ENCODE measurements around the gene FAM222B.
A peak's percentile ranks its signal among the peaks of the same experiment; 100 is the strongest.

FAM222B gene

DNA sequence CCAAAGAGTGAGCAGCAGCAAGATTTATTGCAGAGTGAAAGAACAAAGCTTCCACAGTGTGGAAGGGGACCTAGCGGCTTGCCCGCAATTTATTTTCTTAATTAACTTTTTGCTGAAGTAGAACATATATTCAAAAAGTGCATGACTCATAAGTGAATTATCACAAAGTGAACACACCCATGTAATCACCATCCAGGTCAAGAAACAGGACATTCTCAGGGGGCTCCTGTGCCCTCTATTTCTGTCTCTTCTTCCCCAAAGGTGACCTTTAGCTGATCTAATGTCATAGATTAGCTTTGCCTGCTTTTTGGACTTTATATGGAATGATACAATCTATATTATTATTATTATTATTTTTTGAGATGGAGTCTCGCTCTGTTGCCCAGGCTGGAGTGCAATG, 32.2 kb upstream of the FAM222B start:
- DNase-seq (ENCODE audit: extremely low spot score, insufficient read length, low read depth): no peak
- FAIRE-seq: no peak

DNA sequence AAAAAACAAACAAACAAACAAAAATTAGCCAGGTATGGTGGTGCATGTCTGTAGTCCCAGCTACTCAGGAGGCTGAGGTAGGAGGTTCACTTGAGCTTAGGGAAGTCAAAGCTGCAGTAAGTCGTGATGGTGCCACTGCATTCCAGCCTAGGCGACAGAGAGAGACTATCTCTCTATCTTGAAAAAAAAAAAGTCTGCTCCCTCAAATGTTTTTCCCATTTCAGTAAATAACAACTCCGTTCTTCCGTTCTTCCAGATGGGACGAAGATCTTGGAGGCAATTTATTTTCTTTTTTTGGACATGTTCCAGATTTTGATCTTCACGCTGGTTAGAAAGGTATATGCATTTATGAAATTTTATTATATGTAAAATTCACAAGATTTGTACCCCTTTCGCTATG, 31.2 kb upstream of the FAM222B start:
- FAIRE-seq: no peak
- DNase-seq (ENCODE audit: extremely low spot score, insufficient read length, low read depth): no peak

GRCh38 chr17:28871056-28871579, 28.5 kb upstream of the FAM222B start:
- peak; percentile 96 for FAIRE-seq
- peak; percentile 79 for DNase-seq (ENCODE audit: extremely low spot score, insufficient read length, low read depth)

- DNase-seq (ENCODE audit: extremely low spot score, insufficient read length, low read depth) (no peak), FAIRE-seq (no peak)
Observed at GRCh38 chr17:28867276-28867675, 24.7 kb upstream of the FAM222B start.

DNA sequence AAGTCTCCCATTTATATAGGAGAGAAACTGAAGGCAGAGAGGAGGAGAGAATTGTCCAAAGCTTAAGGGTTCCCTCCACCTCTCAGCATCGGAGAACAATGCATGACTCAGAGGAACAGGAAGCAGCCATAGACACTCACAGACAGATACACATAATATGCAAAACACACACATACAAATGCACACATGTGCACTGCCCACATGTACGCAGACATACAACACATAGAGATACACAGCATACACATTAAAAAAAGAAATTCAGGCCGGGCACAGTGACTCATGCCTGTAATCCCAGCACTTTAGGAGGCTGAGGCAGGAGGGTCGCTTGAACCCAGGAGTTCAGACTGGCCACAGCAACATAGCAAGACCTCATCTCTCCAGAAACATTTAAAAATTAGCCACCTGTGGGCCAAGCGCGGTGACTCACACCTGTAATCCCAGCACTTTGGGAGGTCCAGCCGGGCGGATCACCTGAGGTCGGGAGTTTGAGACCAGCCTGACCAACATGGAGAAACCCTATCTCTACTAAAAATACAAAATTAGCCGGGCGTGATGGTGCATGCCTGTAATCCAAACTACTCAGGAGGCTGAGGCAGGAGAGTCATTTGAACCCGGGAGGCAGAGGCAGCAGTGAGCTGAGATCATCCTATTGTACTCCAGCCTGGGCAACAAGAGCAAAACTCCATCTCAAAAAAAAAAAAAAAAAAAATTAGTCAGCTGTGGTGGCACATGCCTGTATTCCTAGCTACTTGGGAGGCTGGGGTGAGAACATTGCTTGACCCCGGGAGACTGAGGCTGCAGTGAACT, 23.6 kb upstream of the FAM222B start:
- peak; percentile 63 for FAIRE-seq
- DNase-seq (ENCODE audit: extremely low spot score, insufficient read length, low read depth): no peak

- no peak for DNase-seq (ENCODE audit: extremely low spot score, insufficient read length, low read depth)
- FAIRE-seq: no peak
Observed at GRCh38 chr17:28864991-28865849, 22.6 kb upstream of the FAM222B start.

- FAIRE-seq: no peak
Observed at GRCh38 chr17:28863953-28864352, 21.4 kb upstream of the FAM222B start.

DNA sequence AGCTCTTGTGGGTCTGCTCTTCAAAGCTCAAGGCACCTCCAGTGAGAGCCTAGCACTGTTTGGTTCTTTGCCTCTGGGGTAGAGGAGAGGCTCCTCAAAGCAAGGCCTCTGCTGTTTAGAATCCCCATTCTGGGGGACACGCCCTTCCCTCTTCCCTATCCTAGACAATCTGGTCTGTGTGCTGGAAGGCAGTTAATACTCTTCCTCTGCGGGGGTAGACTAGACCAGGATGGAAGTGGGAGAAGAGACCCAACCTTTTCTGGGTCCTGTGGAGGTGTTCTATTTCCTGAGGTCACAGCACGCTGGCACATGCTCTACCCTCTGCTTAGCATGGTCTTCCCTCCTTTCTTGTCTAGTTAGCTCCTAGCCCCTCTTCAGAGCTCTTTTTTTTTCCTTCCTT, 20.0 kb upstream of the FAM222B start:
- DNase-seq (ENCODE audit: extremely low spot score, insufficient read length, low read depth) (no peak), FAIRE-seq (no peak)

More at GRCh38 chr17:28863953-28864352, 21.4 kb upstream of the FAM222B start:
- no peak for DNase-seq (ENCODE audit: extremely low spot score, insufficient read length, low read depth)

DNA sequence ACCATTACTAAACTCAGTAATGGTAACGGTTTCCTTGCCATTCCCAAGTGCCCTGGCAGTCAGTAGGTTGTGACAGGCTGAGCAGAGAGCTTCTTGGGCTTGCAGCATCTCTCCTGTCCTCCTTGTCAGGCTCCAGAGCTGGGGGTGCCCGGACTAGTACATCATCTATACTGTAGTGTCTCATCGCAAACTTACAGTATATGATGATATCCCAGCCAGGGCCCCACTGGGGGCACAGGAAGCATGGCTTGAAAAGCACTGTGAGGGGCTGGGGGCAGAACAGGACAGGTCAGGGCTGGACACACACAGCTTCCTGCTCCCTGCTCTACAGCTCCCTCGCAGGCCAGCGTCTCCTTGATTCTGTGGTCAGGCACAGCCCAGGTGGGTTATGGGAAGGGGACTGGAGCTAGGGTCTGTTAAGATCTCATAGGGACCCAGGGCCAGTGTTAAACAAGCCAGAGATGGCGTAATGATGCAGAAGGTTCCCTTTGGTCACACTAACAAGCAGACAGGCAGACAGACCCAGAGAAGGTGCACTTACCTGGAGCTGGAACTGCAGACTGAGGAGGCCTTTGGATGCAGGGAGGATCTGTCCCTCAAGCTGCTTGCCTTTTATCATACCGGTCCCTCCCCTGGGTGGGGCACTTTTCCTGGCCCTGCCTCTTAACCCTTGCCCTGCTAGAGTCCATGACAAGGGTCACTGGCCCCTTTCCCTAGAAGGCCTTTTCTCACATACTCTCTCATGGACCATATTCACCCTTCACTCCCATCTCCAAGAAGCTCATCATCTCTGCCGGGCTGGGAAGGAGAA, 19.0 kb upstream of the FAM222B start:
- FAIRE-seq (no peak), DNase-seq (ENCODE audit: extremely low spot score, insufficient read length, low read depth) (no peak)

DNA sequence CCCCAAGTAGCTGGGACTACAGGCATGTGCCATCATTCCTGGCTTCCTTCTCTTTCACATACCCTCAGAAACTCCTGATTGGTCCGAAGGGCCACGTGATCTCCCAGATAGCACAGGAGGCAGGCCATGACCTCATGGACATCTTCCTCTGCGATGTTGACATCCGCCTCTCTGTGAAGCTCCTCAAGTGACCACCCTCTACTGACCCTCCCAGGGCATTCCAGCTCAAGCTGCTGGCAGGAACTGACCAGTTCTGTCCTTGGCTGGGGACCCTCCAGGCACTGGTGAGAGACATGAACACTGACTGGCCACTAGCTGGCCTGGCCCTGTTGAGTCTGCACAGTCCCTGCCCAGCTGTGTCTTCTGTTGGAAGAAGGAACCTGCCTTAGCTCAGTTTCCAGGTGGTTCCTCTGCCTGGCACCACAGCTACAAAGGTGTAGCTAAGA, 17.8 kb upstream of the FAM222B start:
- DNase-seq (ENCODE audit: extremely low spot score, insufficient read length, low read depth) (no peak), FAIRE-seq (no peak)

DNA sequence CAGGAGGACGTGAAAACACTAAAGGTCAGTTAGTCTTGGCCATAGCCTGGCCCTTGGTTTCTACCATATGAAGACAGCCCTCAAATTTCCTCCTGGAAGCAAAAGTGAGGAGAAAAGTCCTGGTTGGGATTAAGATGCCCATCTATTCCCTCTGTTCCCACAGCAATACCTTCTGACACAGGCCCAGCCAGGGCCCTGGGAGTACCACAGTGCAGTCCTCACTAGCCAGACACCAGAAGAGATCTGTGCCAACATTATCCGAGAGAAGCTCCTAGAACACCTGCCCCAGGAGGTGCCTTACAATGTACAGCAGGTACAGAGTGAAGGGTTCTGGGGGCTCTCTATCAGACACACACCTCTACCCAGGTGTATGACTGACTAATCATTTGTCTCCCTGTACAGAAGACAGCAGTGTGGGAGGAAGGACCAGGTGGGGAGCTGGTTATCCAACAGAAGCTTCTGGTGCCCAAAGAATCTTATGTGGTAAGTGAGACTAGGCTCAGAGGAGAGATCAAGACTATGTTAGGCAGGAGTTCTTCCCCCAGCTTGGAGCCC, 16.3 kb upstream of the FAM222B start:
- no peak for FAIRE-seq
- no peak for DNase-seq (ENCODE audit: extremely low spot score, insufficient read length, low read depth)

- FAIRE-seq: no peak
Observed at GRCh38 chr17:28857905-28858800, 15.6 kb upstream of the FAM222B start.

DNA sequence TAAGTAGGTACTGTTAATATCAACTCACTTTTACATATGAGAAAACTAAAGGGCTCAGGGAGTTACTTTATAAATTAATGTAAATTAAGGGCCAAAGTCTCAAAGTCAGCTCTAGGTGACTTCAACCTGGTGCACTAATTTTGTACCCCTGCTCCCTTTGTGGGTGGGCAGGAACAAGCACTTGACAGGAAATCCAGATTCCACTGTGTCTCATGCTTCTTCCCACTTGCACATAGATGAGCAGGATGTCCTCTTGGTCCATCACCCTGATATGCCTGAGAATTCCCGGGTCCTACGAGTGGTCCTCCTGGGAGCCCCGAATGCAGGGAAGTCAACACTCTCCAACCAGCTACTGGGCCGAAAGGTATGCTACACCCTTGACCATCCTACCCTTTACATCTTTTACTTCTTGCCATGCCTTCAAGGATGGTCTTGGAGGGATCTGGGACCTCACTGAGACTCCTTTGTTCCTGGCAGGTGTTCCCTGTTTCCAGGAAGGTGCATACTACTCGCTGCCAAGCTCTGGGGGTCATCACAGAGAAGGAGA, 13.5 kb upstream of the FAM222B start:
- FAIRE-seq (no peak), DNase-seq (ENCODE audit: extremely low spot score, insufficient read length, low read depth) (no peak)

More at GRCh38 chr17:28857905-28858800, 15.6 kb upstream of the FAM222B start:
- DNase-seq (ENCODE audit: extremely low spot score, insufficient read length, low read depth): no peak

GRCh38 chr17:28855336-28855679, 12.7 kb upstream of the FAM222B start:
- no peak for DNase-seq (ENCODE audit: extremely low spot score, insufficient read length, low read depth)
- FAIRE-seq: no peak

DNA sequence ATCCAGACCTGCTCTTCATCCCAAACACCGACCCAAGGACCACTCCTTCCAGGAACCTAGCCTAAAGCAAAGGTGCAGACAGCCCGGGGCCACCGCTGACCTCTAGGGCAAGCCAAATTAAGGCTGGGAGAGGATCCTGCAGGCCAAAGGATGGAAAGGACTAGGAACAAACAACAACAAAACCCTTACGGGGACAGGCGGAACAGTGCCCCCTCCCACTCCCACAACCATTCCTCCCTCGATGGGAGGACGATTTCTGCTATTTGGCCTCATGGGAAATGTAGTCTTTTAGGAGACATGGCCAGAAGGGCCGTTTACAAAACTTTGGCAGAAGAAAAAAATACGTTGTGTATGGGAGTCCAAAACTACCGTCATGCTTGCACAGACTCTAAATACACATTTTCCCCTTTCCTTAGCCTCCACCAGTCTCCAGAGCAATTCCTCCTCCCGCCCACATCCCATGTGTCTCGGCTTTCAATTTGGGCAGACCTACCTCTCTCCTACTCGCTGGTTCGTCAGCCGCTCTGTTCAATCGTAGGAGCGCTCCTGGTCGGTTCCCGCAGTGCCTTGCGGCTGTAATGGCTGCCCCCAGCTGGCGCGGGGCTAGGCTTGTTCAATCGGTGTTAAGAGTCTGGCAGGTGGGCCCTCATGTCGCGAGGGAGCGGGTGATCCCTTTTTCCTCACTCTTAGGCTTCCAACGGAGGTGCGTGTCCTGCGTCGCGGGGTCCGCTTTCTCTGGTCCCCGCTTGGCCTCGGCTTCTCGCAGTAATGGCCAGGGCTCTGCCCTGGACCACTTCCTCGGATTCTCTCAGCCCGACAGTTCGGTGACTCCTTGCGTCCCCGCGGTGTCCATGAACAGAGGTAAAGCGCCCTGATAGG, 12.1 kb upstream of the FAM222B start, which contains the start of gene ERAL1:
Gene ERAL1 (plus strand): TSS at position 560 of the 879 bp plus-strand sequence. CDS start 19 bp downstream, at position 579.
- peak; percentile 94 for FAIRE-seq
- DNase-seq (ENCODE audit: extremely low spot score, insufficient read length, low read depth): peak; percentile 79

- DNase-seq (ENCODE audit: extremely low spot score, insufficient read length, low read depth): no peak
- FAIRE-seq: no peak
Observed at GRCh38 chr17:28853295-28853694, 10.7 kb upstream of the FAM222B start.

DNA sequence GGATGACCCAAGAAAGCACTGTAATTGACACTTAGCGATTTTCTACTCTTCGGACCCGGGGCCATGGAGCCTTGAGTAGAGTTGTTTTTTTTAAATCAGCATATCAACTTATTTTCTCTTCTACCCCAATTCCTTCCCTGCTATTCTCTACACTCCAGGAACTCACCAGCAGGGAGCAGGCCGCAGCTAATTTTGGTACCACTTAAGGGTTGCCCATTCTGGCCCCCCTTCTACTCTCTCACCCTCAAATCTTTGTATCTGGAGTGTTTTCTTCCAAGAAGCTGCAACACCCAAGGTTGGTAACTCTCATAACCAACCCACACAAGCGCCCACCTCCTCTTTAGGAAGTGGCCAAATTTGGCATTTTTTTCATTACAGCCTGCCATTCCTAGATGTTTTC, 6.7 kb upstream of the FAM222B start:
- no peak for FAIRE-seq
- DNase-seq (ENCODE audit: extremely low spot score, insufficient read length, low read depth): no peak
